Natural killer cell (primary cell): Measurements from ENCODE around the gene ERC1. TPM values are rescaled to one million over a fixed set of nuclear protein-coding genes. Genes with fewer than 3 reads are reported as not detected.

Experiments used
- ATAC-seq, 3 donors: fragments of 150-1000 bp in 2 of 3; fragments of 200-7000 bp in 1 of 3; cut with Tn5 transposase; 1 replicate in 1 of 3; 2 replicates in 2 of 3; pipeline ENCODE4 v1.10.0; 2021; ENCODE audit warnings: mild to moderate bottlenecking in 2 of 3, moderate library complexity in 2 of 3
- DNase-seq, 2 donors: peaks; one replicate each; pipeline versions ENCODE4 v3.0.0 to v3.0.0-alpha.2; 2013 to 2021; ENCODE audit warnings: mixed read lengths in 1 of 2
- H3K27ac ChIP-seq: one replicate; pipeline ENCODE4 v1.5.1; 2013; ENCODE audit warnings: mild to moderate bottlenecking, low read length
- H3K27me3 ChIP-seq: one replicate; pipeline ENCODE4 v1.6.1; 2013; ENCODE audit warnings: low read length; ENCODE audit not compliant: control insufficient read depth, insufficient read depth
- H3K36me3 ChIP-seq: one replicate; pipeline ENCODE4 v1.6.1; 2013; ENCODE audit warnings: low read length; ENCODE audit not compliant: control insufficient read depth, insufficient read depth
- H3K4me1 ChIP-seq: one replicate; pipeline ENCODE4 v1.6.1; 2013; ENCODE audit warnings: low read length; ENCODE audit not compliant: control insufficient read depth, insufficient read depth
- H3K4me3 ChIP-seq: one replicate; pipeline ENCODE4 v1.5.1; 2013; ENCODE audit warnings: low read length
- H3K9me3 ChIP-seq: one replicate; pipeline ENCODE4 v1.6.1; 2013; ENCODE audit warnings: low read length; ENCODE audit not compliant: control insufficient read depth, insufficient read depth
- H3K27ac Mint-ChIP-seq, 2 donors: one replicate each; pipeline ENCODE4 v1.8.0; 2022; ENCODE audit warnings: mild to moderate bottlenecking in 2 of 2, mixed read lengths in 2 of 2, moderate library complexity in 1 of 2
- H3K27me3 Mint-ChIP-seq, 2 donors: one replicate each; pipeline ENCODE4 v1.8.0; 2022; ENCODE audit warnings: low read depth in 2 of 2, mixed read lengths in 2 of 2
- H3K36me3 Mint-ChIP-seq: one replicate; pipeline ENCODE4 v1.8.0; 2022; ENCODE audit warnings: mixed read lengths
- H3K4me1 Mint-ChIP-seq, 2 donors: one replicate each; pipeline ENCODE4 v1.8.0; 2022; ENCODE audit warnings: mixed read lengths in 2 of 2
- H3K4me3 Mint-ChIP-seq: one replicate; pipeline ENCODE4 v1.8.0; 2022; ENCODE audit warnings: mild to moderate bottlenecking, moderate library complexity, mixed read lengths
- H3K9me3 Mint-ChIP-seq, 2 donors: one replicate each; pipeline ENCODE4 v1.8.0; 2022; ENCODE audit warnings: mixed read lengths in 2 of 2
- CTCF ChIP-seq: fragments of 200-600 bp; IDR thresholded peaks from one replicate; pipeline ENCODE4 v1.8.0; 2022; ENCODE audit warnings: antibody characterized with exemption
- WGBS: methylation state at CpG from one replicate; pipeline ENCODE4 v1.1.7; 2013; ENCODE audit warnings: missing lambda C conversion rate; ENCODE audit not compliant: insufficient coverage; 5-methylcytosine and 5-hydroxymethylcytosine counted together
- intact Hi-C: fragments of 100-400 bp; cut with micrococcal nuclease; formaldehyde crosslinking; loops from one replicate; pipeline ENCODE4 v1.14.2; 2022
- total RNA-seq, 4 donors: library from RNA; stranded (reverse); fragments of 120-200 nt in 1 of 4; gene quantifications; one replicate each; pipeline versions ENCODE4 v1.2.3 to v1.2.4, GENCODE V29; 2013 to 2022

The ERC1 gene
- total RNA-seq, 3 donors from 2014 or later (not counting 1 experiment from before 2014, with no cell fraction given), result 43.5 to 54.0 (median 44.9) TPM

DNA sequence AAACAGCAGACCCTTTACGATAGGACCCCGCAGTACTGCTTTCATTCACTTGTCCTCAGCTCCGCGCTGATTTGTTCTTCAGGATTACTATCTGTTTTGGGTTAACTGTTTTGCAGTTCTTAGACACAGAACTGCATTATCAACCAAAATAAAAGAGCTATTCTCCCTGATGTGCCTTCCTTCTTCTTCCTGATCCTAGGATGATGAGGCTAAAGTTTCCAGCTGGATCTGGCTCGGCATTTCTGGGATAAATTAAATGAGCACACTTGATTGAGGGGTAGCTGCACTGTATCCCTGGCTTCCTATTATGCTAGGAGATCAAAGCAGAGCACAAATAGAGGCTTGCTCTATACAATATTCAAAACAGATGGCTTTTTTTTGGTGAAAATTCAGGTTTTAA, 437.6 kb downstream of the ERC1 start:
- Mint-ChIP-seq H3K9me3 (no peaks in the 10 kb centered on the region), H3K4me3 (no peak overlapping the region), H3K36me3 (no peaks in the 10 kb centered on the region), H3K27me3 (no peaks in the 10 kb centered on the region), H3K4me1 (no peaks in the 10 kb centered on the region), H3K27ac (no peak overlapping the region)
- WGBS, result 100% methylated on average over 5 of the region's 5 CpGs
- no peak for ATAC-seq
- Histone ChIP-seq H3K27ac (no peak overlapping the region), H3K4me3 (no peak overlapping the region), H3K9me3 (no peaks in the 10 kb centered on the region), H3K27me3 (no peaks in the 10 kb centered on the region), H3K36me3 (no peaks in the 10 kb centered on the region), H3K4me1 (no peaks in the 10 kb centered on the region)
- no peak for DNase-seq
- no peak for TF ChIP-seq CTCF
- intact Hi-C loops, result no loop called here

DNA sequence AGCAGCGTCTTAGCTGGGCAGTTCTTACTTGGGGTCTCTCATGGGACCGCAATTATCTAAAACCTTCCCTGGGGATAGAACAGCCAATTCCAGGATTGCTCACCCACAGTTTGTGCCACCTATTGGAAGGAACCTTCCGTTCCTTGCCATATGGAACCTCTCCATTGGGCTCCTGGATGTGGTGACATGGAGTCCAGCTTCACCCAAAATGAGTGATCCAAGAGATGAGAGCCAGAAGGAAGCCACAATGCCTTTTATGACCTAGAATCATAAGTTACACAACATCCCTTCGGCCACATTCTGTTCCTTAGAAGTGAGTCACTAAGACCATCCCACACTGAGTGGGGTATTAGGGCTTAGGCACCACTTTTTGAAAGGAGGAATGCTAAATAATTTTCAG, 439.0 kb downstream of the ERC1 start:
- Histone ChIP-seq H3K4me1 (no peaks in the 10 kb centered on the region), H3K9me3 (no peaks in the 10 kb centered on the region), H3K36me3 (no peaks in the 10 kb centered on the region), H3K27ac (no peak overlapping the region), H3K27me3 (no peaks in the 10 kb centered on the region), H3K4me3 (no peak overlapping the region)
- no peaks in the 10 kb centered on the region for H3K27me3 Mint-ChIP-seq
- no peak overlapping the region for H3K27ac Mint-ChIP-seq
- H3K9me3 Mint-ChIP-seq, result no peaks in the 10 kb centered on the region
- DNase-seq, result no peak
- intact Hi-C loops, result no loop called here
- H3K4me1 Mint-ChIP-seq, result no peaks in the 10 kb centered on the region
- H3K36me3 Mint-ChIP-seq, result no peaks in the 10 kb centered on the region
- WGBS, result 95% methylated on average over 4 of the region's 4 CpGs
- TF ChIP-seq CTCF, result no peak
- no peak for ATAC-seq
- no peak overlapping the region for H3K4me3 Mint-ChIP-seq

DNA sequence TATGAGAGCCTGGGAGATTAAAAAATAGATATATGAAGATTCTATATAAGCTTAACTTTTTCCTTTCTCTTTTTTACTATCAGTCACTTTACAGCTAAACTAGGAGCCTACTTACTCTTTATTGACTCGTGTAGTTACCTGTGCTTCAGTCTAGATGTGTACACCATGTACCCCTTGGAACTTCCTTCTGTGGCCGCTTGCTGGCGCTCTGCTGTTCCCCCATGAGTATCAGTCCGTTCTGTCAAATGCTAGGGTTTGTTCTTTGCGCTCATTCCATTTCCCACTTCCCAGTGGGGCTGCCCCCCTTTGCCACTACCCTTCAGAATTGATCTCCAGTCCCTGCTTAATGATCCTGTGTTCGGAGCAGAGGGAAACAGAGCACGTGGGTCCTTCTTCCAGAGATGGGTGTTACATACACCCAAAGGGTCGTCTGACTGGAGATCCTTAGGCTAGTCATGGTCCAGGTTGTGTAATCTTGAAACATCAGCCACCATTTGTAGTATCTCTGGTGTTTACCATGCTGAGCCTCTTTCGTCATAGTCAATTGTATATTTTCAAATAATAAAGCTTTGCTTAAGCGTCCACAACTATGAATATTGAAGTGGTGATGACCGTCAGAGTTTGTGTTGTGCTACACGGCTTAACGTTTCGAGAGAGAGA, 443.4 kb downstream of the ERC1 start:
- H3K27me3 Mint-ChIP-seq, result no peaks in the 10 kb centered on the region
- H3K4me1 ChIP-seq, result no peaks in the 10 kb centered on the region
- no peaks in the 10 kb centered on the region for H3K27me3 ChIP-seq
- no peak overlapping the region for H3K27ac Mint-ChIP-seq
- no peak for TF ChIP-seq CTCF
- no peaks in the 10 kb centered on the region for H3K9me3 Mint-ChIP-seq
- WGBS, result 95% methylated on average over 14 of the region's 14 CpGs
- H3K27ac ChIP-seq, result no peak overlapping the region
- H3K4me1 Mint-ChIP-seq, result no peaks in the 10 kb centered on the region
- no peaks in the 10 kb centered on the region for H3K9me3 ChIP-seq
- H3K4me3 ChIP-seq, result no peak overlapping the region
- no peak for ATAC-seq
- no peaks in the 10 kb centered on the region for H3K36me3 Mint-ChIP-seq
- no peaks in the 10 kb centered on the region for H3K36me3 ChIP-seq
- no peak for DNase-seq
- intact Hi-C loops, result no loop called here
- no peak overlapping the region for H3K4me3 Mint-ChIP-seq

GRCh38 chr12:1435044-1435443, 444.0 kb downstream of the ERC1 start:
- intact Hi-C loops, result no loop called here
- no peaks in the 10 kb centered on the region for H3K4me1 ChIP-seq
- H3K36me3 ChIP-seq, result no peaks in the 10 kb centered on the region
- ATAC-seq (no peak), DNase-seq (no peak)
- TF ChIP-seq CTCF, result no peak
- H3K4me3 Mint-ChIP-seq, result no peak overlapping the region
- no peaks in the 10 kb centered on the region for H3K9me3 ChIP-seq
- no peaks in the 10 kb centered on the region for H3K36me3 Mint-ChIP-seq
- H3K27ac ChIP-seq, result no peak overlapping the region
- H3K9me3 Mint-ChIP-seq, result no peaks in the 10 kb centered on the region
- no peak overlapping the region for H3K27ac Mint-ChIP-seq
- H3K4me1 Mint-ChIP-seq, result no peaks in the 10 kb centered on the region
- no peak overlapping the region for H3K4me3 ChIP-seq
- WGBS, result 95% methylated on average over 3 of the region's 3 CpGs
- H3K27me3 ChIP-seq, result no peaks in the 10 kb centered on the region
- no peaks in the 10 kb centered on the region for H3K27me3 Mint-ChIP-seq
